Kidney capillary endothelial cell (primary cell): ENCODE data around the gene SLC16A11.

ENCODE experiments used
- DNase-seq: peaks from one replicate; pipeline ENCODE4 v3.0.0-alpha.2; 2018; ENCODE audit warnings: low spot score

The SLC16A11 gene

DNA sequence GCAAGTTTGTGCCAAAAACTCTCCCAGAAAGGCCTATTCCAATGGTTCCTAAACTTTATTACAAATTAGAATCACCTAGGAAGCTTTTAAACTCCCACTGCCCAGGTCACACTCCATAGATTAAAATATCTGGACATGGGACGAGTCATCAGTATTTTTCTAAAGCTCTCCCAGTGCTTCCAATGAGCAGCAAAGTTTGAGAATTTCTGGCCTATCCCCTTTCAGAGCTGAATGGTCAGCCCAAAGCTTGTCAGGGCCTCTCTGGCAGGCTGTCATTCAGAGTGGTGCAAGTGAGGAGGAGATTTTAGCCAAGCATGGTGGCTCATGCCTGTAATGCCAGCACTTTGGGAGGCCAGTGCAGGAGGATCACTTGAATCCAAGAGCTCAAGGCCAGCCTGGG lies 18.6 kb downstream of the SLC16A11 start:
- DNase-seq, result no peak

GRCh38 chr17:7024402-7024785 lies 19.5 kb downstream of the SLC16A11 start:
- no peak for DNase-seq

DNA sequence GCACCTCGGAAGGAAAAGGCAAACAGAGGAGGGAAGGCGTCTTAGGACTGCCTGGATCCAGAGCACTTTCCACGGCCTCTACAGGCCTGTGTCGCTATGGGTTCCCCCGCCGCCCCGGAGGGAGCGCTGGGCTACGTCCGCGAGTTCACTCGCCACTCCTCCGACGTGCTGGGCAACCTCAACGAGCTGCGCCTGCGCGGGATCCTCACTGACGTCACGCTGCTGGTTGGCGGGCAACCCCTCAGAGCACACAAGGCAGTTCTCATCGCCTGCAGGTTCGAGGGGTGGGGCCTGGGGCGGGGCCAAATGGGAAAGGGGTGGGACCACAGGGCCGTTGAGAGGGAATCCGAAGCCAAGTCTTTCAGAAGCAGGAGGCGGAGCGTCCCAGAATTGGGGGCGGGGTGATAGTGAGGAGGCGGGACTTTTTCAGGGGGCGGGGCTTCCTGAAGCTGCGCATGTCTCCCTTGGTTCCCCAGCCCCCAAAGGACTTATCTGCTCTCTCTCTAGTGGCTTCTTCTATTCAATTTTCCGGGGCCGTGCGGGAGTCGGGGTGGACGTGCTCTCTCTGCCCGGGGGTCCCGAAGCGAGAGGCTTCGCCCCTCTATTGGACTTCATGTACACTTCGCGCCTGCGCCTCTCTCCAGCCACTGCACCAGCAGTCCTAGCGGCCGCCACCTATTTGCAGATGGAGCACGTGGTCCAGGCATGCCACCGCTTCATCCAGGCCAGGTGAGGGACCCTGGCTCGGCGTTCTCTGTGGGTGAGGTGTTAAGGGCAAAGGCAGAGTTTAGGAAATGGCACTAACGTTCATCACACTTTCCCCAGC lies 20.1 kb downstream of the SLC16A11 start:
- peak; percentile 96 for DNase-seq

- peak; percentile 62 for DNase-seq
Observed at GRCh38 chr17:7022781-7023571, 20.9 kb downstream of the SLC16A11 start, which contains the start of gene BCL6B. BCL6B (plus strand) TSS chr17:7023050; CDS start chr17:7023672, 622 bp downstream.

GRCh38 chr17:7021993-7022778 lies 21.7 kb downstream of the SLC16A11 start:
- DNase-seq, result peak; percentile 92

DNA sequence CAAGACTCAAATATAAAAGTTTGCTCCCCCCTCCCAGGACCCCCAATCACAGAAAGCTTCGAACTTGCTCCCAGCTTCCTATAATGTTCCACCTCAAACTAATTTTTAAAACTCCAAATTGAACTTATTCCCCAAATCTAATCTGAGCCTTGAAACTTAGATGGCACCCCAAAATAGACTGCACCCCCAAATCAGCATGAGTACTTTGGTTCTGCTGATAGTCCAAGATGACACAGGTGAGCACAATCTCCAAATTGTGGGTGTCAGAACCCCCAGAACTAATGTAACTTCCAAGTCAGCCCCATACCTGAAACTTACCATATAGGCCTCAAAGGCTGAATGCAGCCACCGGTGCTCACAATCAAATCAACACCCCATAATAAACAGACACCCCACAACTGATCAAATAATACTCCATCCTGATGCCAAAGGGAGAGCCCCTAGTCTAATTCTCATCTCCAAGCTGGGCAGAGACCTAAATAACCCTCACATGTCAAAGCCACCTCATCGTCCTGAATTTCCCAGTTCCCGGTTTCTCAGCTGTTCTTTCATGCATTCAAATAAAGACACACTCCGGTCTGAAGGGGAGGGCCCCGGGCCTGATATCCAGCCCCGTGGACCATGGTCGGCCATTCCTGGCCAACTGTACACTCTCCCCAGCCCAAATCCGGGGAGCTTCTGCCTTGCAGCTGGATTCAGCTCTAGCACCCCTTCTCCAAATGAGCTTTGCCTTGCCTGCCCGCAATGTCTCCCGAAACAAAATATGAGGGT lies 22.8 kb downstream of the SLC16A11 start:
- peak; percentile 58 for DNase-seq

- DNase-seq, result peak; percentile 48
Observed at GRCh38 chr17:7019839-7020519, 23.9 kb downstream of the SLC16A11 start.

- no peak for DNase-seq
Observed at GRCh38 chr17:7019367-7019766, 24.5 kb downstream of the SLC16A11 start.

DNA sequence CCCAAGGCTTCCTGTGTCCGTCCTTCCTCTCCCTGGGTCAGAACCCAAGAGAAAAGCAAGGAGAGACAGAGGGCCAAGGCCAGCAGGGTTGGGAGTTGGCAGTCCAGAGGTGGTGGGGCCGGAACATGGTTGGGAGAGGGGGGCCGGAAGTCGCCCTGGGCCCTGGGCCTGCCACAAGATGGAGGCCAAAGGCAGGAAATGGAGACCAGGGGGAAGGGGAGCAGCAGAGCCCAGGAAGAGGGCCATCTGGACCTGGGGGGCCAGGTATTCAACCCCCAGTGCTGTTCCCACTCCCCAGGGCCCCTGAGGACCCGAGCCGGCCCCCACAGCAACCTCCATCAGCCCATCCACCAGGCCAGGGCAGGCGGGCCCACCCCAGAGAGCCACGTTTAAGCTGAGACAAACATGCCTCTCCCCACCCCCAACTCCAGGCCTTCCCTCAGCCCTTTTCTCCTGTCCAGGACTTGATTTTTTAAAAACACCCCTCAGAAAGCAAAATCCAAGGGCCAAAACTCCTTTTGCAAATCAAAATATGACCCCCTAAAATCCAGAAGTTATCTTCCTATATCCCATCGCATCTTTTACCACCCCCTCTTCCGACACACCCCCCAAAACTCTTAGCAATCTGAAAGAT lies 25.4 kb downstream of the SLC16A11 start:
- DNase-seq, result no peak

DNA sequence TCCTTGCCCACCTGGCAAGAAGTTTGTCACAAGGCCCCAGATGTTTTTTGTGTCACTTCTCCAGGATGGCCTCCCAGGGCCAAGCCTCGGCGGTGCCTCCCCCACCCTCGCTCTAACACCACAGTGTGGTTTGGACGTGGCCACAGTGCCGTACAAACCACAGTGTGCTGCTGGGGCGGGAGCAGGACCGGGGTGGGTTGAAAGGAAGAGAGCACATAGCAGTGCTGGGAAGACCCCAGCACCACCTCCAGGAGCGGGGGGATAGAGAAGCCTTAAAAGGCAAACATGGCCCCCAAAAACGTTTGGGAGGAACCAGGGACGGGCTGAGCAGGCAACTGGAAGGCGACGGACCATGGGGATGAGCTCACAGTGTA lies 26.1 kb downstream of the SLC16A11 start:
- no peak for DNase-seq

DNA sequence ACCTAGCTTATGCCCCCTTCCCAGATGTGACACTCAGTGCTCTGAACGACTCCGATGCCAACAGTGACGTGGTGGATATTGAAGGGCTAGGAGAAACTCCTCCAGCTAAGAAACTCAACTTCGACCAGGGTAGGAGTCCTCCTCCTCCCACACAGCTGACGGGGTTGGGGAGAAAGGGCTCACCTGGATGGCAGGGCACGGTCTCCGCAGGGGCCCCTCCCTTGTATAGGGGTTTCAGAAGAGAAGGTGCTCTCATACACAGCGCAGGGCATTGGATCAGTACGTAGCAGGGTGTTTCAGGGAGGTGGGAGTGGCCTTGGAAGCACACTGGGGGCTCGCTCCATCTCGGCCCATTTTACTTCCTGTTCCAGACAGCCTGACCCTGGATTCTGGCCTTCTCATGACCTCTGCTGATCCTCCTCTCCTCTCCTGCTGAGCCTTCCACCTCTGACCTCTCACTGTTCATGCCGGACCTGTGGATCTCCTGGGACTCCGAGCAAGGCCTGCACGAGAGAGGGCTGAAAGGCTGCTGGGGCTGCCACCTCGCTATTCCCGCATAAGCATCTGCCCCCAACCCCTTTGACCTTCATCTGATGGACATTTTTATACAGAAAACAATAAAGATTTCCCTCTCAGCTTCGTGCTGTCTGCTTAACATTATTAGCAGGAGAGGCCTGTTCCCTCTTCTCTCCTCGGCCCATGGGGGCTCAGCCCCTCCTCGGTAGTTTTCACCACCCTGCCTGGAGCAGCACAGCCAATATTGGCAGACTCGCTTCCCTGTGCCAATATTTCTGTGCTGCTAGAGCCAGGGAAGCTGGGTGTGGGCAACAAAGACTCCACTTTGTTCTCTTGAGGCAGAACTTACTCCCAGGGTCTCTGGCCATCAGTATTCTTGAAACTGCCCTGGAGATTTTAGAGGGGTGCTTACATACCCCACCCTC lies 26.7 kb downstream of the SLC16A11 start:
- no peak for DNase-seq

DNA sequence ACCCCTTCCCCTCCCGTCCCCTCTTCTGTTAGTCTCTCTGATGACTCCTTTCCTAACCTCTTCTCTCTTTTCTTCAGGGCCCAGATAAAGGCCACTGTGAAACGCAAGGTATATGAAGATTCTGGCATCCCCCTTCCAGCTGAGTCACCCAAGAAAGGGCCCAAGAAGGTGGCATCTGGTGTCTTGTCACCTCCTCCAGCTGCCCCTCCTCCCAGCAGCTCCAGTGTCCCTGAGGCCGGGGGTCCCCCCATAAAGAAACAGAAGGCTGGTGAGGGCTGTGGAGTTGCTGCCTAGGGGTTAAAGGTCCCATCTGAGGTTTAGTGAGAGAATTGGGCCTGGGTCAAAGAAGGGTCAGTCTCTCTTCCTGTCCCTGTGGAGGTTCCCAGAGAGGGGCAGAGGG lies 27.5 kb downstream of the SLC16A11 start:
- no peak for DNase-seq

- no peak for DNase-seq
Observed at GRCh38 chr17:7014995-7015958, 28.6 kb downstream of the SLC16A11 start.

- DNase-seq, result peak; percentile 93
Observed at GRCh38 chr17:7014261-7014994, 29.5 kb downstream of the SLC16A11 start.

GRCh38 chr17:7011942-7012254 lies 32.0 kb downstream of the SLC16A11 start:
- no peak for DNase-seq

DNA sequence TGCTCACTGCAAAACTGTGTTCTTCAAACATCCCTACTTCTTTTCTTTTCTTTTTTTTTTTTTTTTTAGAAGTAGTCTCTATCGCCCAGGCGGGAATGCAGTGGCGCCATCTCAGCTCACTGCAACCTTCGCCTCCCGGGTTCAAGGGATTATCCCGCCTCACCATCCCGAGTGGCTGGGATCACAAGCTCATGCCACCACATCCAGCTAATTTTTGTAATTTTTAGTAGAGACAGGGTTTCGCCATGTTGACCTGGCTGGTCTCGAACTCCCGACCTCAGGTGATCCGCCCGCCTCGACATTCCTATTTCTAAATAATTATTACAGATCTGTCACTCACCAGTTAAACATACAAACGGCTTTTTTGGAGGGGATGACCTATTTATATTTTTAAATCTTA lies 32.5 kb downstream of the SLC16A11 start:
- DNase-seq, result no peak

GRCh38 chr17:7010523-7010922 lies 33.4 kb downstream of the SLC16A11 start:
- no peak for DNase-seq

- DNase-seq, result no peak
Observed at GRCh38 chr17:7007143-7007542, 36.7 kb downstream of the SLC16A11 start.
